NCI-H82 (cell line): ENCODE results near the gene EMC1.
A peak's percentile ranks its signal among the peaks of the same experiment; 100 is the strongest.
"Not testable (repeated sequence)": the region's sequence is repeated elsewhere in the genome, so short reads cannot be mapped to it uniquely, and the experiment has no call there.

Source experiments
- DNase-seq: peaks from one replicate; lab custom pipeline; 2025; lab: John Stamatoyannopoulos, UW

The EMC1 gene

DNA sequence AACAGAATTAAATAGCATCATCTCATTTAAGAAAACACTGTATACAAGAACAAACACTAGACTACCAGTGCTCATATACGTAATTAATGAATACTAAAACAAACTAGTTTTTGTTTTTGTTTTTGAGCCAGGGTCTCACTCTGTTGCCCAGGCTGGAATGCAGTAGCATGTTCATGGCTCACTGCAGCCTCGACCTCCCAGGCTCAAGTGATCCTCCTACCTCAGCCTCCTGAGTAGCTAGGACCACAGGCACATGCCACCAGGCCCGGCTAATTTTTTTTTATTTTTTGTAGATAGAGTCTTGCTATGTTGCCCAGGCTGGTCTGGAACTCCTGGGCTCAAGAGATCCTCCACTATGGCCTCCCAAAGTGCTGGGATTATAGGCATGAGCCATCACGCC lies 34.7 kb downstream of the EMC1 start:
- not testable (repeated sequence) for DNase-seq

DNA sequence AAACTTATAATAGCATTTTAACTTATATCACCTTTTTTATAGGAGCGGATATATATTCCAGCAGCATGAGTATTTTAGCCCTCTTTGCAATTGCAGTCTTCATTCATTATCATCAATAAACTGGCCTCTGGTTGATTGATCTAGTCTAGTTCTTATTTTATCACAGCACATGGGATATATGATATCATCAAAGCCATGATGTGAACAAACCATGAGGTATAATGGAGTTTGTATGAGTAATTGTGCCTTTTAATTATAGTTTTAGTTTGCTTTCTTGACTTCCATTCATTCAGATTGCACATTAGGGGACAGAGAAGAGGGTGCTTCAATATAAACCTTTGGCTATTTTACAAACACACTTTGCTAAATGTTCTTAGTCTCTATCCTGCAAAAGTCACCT lies 37.7 kb downstream of the EMC1 start:
- no peak for DNase-seq

DNA sequence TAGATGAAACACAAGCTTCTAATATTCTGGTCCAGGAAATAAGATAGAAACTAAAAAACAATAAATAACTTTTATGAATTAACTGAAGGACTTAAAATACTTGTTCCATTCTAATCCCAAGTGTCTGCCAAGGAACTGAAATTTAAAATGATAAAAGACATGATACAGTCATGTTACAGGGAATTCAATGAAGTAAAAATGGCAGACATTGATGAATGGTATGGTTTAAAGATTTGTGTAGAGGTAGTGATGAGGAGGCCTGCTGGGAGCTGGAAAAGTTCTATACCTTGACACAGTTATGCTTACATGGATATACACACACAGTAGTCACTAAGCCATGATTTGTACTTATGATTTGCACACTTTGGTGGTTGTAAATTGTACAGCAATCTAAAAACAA lies 39.2 kb downstream of the EMC1 start:
- DNase-seq = no peak

DNA sequence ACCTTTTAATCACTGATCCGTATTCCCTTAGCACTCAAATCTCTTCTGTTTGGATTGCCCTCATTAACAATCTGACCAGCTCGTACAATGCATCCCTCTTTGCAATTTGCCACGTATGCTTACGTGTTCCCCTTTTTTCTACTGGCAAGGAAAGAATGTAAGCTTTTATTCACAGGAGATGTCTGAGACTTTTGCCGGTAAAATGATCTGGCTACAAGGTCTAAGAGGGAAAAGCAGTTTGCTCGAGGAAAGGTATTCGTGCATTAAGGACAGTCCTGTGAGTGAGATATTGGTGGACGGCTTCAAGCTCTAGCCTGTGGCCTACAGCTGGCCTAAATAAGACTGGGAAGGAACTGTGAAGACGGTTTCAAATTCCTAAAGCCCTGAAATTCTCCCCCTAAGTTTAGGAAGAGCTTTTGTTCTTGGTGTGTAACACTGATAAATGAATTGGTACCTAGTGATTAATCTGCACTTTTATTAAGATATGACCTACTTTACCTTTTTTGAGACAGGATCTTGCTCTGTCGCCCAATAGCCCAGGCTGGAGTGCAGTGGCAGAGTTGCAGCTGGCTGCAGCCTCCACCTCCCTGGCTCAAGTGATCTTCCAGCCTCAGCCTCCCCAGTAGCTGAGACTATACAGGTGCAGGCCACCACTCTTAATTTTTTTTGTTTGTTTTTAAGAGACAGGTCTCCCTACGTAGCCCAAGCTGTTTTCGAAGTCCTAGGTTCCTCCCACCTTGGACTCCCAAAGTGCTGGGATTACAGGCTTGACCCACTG lies 40.4 kb downstream of the EMC1 start:
- DNase-seq = peak; percentile 50

DNA sequence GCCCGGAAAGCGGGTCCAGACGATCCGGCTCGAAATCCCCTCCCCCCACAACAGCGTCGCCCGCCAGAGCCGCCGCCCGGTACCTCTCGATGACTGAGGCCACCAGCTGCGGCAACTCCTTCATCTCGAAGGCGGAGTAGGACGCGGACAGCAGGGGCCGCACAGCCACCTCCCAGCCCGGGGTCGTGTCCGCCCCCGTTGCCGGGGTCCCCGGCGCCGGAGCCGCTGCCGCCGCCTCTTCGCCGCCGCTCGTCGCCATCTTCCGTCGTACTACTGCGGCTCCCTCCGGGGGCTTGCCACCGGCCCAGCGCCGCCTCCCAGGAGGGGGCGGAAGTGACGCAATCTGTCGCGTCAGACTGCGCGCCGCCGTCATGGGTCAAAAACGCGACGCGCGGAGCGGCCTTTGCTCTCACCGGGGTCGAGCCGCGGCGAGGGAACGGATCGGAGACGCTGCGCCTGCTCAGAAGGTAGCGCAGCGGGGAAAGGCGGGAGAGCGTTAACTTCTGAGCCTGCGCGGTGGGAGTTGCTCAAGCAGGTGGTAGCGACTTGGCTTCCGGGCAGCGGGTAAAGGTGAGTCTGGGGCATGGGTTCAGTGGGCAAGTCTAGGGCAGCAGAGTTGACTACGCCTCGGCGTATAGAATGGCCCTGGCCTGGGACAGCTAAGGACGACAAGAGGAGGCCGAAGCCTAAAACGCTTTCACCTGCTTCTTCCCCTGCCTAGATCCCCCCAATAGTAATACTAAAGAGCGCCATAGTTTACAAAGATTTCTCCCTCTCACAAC lies 41.1 kb downstream of the EMC1 start, which contains the start of gene UBR4:
UBR4 (minus strand) TSS at position 277 of the 782 bp plus-strand sequence; CDS start at position 259, 18 bp downstream.
- peak; percentile 98 for DNase-seq

DNA sequence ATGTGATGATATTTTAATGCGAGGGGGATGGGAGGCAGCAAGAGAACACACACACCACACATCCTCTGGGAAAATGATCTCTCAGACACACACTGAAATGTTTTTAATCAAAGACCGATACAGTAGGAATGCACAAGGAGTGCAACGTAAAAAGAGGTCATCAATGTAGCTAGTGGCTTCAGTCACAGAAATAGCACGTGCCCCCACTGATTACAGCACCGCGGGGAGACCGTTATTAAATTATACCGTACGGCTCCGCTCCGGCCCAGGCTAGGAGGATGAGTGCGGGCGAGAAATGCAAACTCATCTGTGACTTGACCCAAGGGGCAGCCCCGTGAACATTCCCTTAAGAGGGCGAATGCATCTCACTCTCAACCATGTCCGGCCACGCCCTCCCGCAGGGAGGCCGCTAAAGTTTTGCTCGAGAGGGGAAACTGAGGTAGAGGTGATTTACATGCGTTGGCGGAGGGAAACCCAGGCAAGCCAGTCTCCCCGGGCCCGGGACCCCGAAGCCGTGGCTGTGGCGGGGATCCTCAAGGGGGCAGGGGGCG lies 41.8 kb downstream of the EMC1 start:
- peak; percentile 65 for DNase-seq

DNA sequence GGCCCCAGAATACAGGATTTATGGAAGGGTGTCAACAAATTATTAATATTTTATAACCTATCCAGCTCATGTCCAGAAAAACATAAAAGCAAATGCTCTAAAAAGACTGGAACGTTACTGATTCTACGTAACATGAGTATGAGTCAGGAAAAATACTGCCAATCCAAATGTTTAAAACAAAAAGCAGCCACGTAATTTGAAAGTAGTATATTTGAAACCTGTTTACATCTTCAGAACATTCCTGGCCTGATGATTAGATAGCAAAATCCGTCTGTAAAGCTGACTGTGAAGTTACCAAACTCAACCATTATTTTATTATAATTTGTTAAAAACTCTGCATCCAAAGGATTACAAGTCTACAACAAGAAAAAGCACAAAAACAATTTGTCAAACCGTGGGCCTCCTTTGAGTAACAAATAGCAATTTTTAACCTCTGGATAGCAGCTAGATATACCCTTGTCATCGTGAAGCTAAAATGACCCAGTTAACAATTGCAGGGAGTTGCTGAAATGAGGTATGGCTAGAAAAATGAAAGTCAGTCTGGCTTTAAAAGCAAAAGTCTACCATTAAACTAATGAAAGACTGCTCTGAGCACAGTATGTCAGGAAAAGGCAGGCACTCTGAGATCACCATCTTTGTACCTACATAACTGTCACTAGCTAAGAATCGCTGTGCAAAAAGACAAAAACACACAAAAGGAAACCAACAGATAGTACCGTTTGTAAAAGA lies 42.5 kb downstream of the EMC1 start:
- DNase-seq = no peak

- no peak for DNase-seq
Observed at GRCh38 chr1:19206947-19207346, 44.4 kb downstream of the EMC1 start.

DNA sequence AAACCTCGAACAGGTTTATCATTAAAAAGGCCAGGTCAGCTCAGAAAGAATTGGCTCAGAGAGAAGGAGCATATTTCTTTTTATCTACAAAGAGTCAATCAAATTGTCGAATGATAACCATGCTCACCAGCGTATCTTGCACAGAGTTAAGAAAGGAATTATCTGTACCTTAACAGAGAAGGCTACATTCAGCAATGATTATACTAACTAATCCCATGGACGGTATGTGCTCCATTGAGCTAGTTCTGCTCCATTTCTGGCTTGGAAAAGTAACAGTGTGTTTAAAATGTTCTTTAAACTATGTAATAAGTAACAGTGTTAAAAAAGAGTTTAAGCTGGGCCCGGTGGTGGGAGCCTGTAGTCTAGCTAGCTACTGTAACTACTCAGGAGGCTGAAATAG lies 45.5 kb downstream of the EMC1 start:
- DNase-seq = no peak

DNA sequence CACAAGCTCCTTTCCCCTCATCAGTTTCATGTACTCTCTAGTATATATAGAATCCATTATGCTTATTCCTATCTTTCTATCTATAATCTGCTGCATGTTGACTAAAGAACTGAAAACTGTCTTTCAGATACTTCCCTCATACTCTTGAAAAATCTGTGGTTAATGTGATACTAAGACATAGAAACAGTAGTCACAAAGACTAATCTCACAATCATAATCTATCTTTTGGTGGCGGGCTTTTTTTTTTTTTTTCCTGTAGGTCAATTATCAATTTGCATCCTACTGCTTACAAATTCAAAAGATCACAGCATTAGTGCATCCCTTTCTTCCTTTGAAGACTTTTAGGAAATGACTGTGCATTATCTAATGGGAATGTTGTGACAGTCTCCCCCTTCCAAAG lies 45.9 kb downstream of the EMC1 start:
- DNase-seq = no peak

- DNase-seq = no peak
Observed at GRCh38 chr1:19204446-19205266, 46.7 kb downstream of the EMC1 start.

- DNase-seq = no peak
Observed at GRCh38 chr1:19203440-19203839, 47.9 kb downstream of the EMC1 start.

DNA sequence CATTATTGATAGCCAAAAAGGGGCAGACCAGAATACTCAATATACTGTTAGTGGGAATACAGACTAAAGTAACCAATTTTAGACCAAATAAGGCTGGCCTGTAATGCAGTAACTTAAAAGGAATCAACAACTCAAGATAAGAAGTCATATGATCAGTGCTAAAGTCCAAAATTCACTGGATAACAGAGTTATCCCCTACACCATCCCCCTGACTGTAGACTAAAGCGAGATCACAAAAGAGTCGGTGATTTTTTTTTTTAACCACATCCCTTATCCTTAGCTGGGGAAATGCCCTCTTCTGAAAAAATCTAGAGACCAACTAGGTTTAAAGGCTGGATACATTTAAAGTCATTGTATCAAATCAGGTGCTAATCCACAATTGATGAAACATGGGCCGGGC lies 48.9 kb downstream of the EMC1 start:
- no peak for DNase-seq

- DNase-seq = no peak
Observed at GRCh38 chr1:19199969-19200604, 51.2 kb downstream of the EMC1 start.

GRCh38 chr1:19199329-19199968 lies 51.9 kb downstream of the EMC1 start:
- DNase-seq = no peak

- DNase-seq = no peak
Observed at GRCh38 chr1:19198820-19199219, 52.5 kb downstream of the EMC1 start.

GRCh38 chr1:19197845-19198244 lies 53.5 kb downstream of the EMC1 start:
- DNase-seq = no peak

DNA sequence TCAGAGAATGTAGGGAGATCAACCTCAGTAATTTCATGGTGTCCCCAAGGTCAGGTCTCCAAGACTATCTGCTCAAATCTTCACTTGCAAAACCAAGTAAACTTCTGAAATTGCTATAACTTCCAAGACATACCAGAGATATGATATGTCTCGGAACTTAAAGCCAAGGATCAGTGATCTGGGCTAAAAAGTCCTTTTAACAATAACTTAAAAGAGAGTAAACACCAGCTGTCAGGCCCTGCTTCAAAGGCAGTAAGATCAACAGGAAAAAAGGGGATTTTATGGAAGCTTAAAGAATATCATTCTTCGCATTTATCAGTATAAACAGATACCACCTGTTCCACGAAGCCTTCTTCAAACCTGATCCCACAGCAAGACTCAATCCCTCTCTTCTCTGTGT lies 55.0 kb downstream of the EMC1 start:
- no peak for DNase-seq

DNA sequence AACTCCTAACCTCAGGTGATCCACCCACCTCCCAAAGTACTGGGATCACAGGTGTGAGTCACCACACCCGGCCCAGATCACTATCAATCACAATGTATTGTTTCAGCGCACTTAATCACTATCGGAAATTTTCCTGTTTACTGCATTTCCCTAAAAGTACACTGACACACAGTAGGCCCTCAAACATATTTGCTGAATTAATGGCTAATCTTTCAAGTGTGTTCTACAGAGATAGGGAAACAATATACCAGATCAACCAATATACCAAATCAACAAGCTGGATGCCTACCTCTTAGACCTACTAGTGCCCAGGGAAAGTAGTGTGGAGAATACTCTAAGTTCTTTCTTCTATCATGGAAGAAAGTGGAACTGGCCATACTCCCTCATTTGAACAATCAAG lies 58.3 kb downstream of the EMC1 start:
- no peak for DNase-seq

DNA sequence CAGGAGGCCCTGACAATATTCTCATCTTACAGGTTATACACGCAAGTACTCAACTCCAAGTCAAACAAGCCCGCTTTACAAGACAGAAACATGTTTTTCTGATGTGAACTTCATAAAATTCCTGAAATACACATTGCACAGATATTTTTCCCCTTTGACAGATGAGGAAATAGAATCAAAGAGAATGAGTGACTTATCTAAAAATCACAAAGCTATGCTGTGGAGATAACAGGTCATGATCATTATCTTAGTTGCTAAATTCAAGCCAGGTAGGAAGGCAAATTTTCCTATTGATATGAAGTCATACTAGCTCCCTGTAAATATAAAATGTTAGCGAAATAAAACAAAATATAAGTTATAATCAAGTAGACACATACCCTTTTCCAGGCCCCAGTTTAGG lies 59.5 kb downstream of the EMC1 start:
- no peak for DNase-seq

DNA sequence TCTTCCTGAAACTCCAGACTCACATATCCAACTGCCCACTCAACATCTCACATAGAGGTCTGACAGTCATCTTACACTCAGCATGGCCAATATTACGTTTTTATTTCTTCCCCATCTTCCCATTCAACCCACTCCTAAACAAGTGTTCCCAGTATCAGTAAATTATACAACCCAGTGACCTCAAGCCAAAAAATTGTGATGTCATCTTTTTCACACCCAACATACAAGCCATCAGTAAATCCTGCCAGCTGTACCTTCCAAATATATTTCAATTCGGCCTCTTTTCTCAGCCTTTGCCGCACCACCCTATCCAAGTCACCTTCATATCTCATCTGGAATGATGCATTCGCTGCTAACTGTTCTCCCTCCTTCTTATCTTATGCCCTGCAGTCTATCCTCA lies 60.9 kb downstream of the EMC1 start:
- DNase-seq = no peak
